T-cell (primary cell): ENCODE results near the gene MAP4K3. TPM values are rescaled to one million over a fixed set of nuclear protein-coding genes. Genes with fewer than 3 reads are reported as not detected.

Source experiments
- ATAC-seq, 4 experiments: fragments of 200-7000 bp in 3 of 4; fragments of 150-1000 bp in 1 of 4; cut with Tn5 transposase; replicated peaks in 1 of 4; 1 replicate in 3 of 4; 2 replicates in 1 of 4; pipeline ENCODE4 v1.10.0; 2021; ENCODE audit warnings: moderate library complexity in 3 of 4, mild to moderate bottlenecking in 2 of 4, moderate number of reproducible peaks in 1 of 4
- CTCF ChIA-PET, 2 donors: fragments of 300-600 bp; sonication (Branson Sonifier 250); formaldehyde crosslinking; loops; one replicate each; lab custom pipeline; 2022; ENCODE audit warnings: antibody characterized with exemption in 2 of 2; lab: Charles Lee
- POLR2A ChIA-PET, 2 donors: fragments of 300-600 bp; sonication (Branson Sonifier 250); formaldehyde crosslinking; loops; one replicate each; lab custom pipeline; 2022; ENCODE audit warnings: antibody characterized with exemption in 2 of 2; lab: Charles Lee
- DNase-seq, 35 experiments: peaks; one replicate each; pipeline versions ENCODE4 v3.0.0 to v3.0.0-alpha.2; 2013 to 2023
- H3K27ac ChIP-seq: one replicate; pipeline ENCODE4 v1.5.1; 2013; ENCODE audit warnings: low read length
- H3K27me3 ChIP-seq, 2 experiments: replicated peaks in 1 of 2; 1 replicate in 1 of 2; 2 replicates in 1 of 2; pipeline versions ENCODE4 v1.6.1 to v1.7.0; 2013; ENCODE audit warnings: low read length in 1 of 2, mixed read lengths in 1 of 2; ENCODE audit not compliant: control insufficient read depth in 2 of 2, insufficient read depth in 2 of 2; ENCODE audit errors: extremely low read depth in 1 of 2
- H3K36me3 ChIP-seq, 2 donors: 1 replicate in 1 of 2; 2 replicates in 1 of 2; pipeline versions ENCODE4 v1.6.1 to v1.7.0; 2013; ENCODE audit warnings: low read length in 1 of 2; ENCODE audit not compliant: control insufficient read depth in 2 of 2, insufficient read depth in 1 of 2; ENCODE audit errors: extremely low read depth in 1 of 2
- H3K4me1 ChIP-seq, 2 experiments: 1 replicate in 1 of 2; 2 replicates in 1 of 2; pipeline versions ENCODE4 v1.6.1 to v1.7.0; 2013; ENCODE audit warnings: low read length in 2 of 2, mixed read lengths in 1 of 2; ENCODE audit not compliant: insufficient read depth in 2 of 2, control insufficient read depth in 1 of 2; ENCODE audit errors: extremely low read depth in 1 of 2
- H3K4me3 ChIP-seq, 2 donors: 1 replicate in 1 of 2; 2 replicates in 1 of 2; pipeline versions ENCODE4 v1.5.1 to v1.7.0; 2013; ENCODE audit warnings: mild to moderate bottlenecking in 2 of 2, low read length in 1 of 2, moderate library complexity in 1 of 2; ENCODE audit not compliant: control insufficient read depth in 1 of 2; ENCODE audit errors: extremely low read depth in 1 of 2
- H3K9me3 ChIP-seq: 2 replicates; pipeline ENCODE4 v1.7.0; 2013
- H3K27ac Mint-ChIP-seq, 2 donors: one replicate each; pipeline ENCODE4 v1.8.0; 2020 to 2021; ENCODE audit warnings: mild to moderate bottlenecking in 2 of 2, mixed read lengths in 2 of 2
- H3K27me3 Mint-ChIP-seq, 2 donors: one replicate each; pipeline ENCODE4 v1.8.0; 2021 to 2022; ENCODE audit warnings: mixed read lengths in 2 of 2
- H3K36me3 Mint-ChIP-seq: one replicate; pipeline ENCODE4 v1.8.0; 2021; ENCODE audit warnings: mixed read lengths
- H3K4me1 Mint-ChIP-seq, 3 donors: one replicate each; pipeline ENCODE4 v1.8.0; 2020 to 2022; ENCODE audit warnings: mixed read lengths in 3 of 3, mild to moderate bottlenecking in 1 of 3
- H3K4me3 Mint-ChIP-seq, 3 donors: one replicate each; pipeline ENCODE4 v1.8.0; 2020 to 2022; ENCODE audit warnings: mild to moderate bottlenecking in 3 of 3, mixed read lengths in 3 of 3, moderate library complexity in 3 of 3
- H3K9me3 Mint-ChIP-seq, 3 donors: one replicate each; pipeline ENCODE4 v1.8.0; 2020 to 2022; ENCODE audit warnings: mixed read lengths in 3 of 3
- WGBS: methylation state at CpG from one replicate; pipeline ENCODE4 v1.1.5; 2013; ENCODE audit warnings: missing lambda C conversion rate; ENCODE audit not compliant: insufficient coverage; 5-methylcytosine and 5-hydroxymethylcytosine counted together
- total RNA-seq, 35 experiments: library from RNA in 6 of 35; stranded (reverse) in 6 of 35; fragments of 120-200 nt in 1 of 35; gene quantifications; one replicate each; pipeline versions ENCODE4 v1.2.1 to v1.2.4 and lab custom pipeline; 2013 to 2026

Gene MAP4K3
- total RNA-seq, 5 donors from 2014 or later (not counting 1 experiment from before 2014, with no cell fraction given) = 13.8 to 27.0 (median 17.4) TPM

- no peaks in the 10 kb centered on the region for H3K27me3 Mint-ChIP-seq
- no peaks in the 10 kb centered on the region for H3K9me3 Mint-ChIP-seq
- Histone ChIP-seq H3K4me3 (no peak overlapping the region), H3K27ac (no peak overlapping the region), H3K9me3 (no peaks in the 10 kb centered on the region), H3K4me1 (peaks cover 0 to 23% of the 10 kb centered on the region in 2 experiments), H3K36me3 (no peaks in the 10 kb centered on the region), H3K27me3 (no peaks in the 10 kb centered on the region)
- WGBS = no CpG with 5 or more reads among the region's 1 CpG
- H3K4me1 Mint-ChIP-seq = peaks cover 72 to 88% (median 77%) of the 10 kb centered on the region in 3 donors
- H3K36me3 Mint-ChIP-seq = no peaks in the 10 kb centered on the region
- ATAC-seq (no peak), DNase-seq (no peak)
- POLR2A ChIA-PET = interaction anchor here in 1 of 2 donors (0.6 kb wide), 1 partner anchor 41 kb away, joined by 3 read pairs; no protein-coding TSS in a partner anchor
- no peak overlapping the region for H3K27ac Mint-ChIP-seq
- CTCF ChIA-PET = no interaction called here
- no peak overlapping the region for H3K4me3 Mint-ChIP-seq
Measured at GRCh38 chr2:39429746-39430145, 7.3 kb downstream of the MAP4K3 start.

GRCh38 chr2:39424951-39425350 is 12.1 kb downstream of the MAP4K3 start:
- DNase-seq (no peak), ATAC-seq (no peak)
- Mint-ChIP-seq H3K27me3 (no peaks in the 10 kb centered on the region), H3K4me3 (no peak overlapping the region), H3K4me1 (peaks cover 51 to 73% (median 60%) of the 10 kb centered on the region in 3 donors), H3K9me3 (peaks cover 0 to 10% (median 0%) of the 10 kb centered on the region in 3 donors), H3K27ac (no peak overlapping the region), H3K36me3 (no peaks in the 10 kb centered on the region)
- Histone ChIP-seq H3K27ac (no peak overlapping the region), H3K9me3 (no peaks in the 10 kb centered on the region), H3K4me3 (no peak overlapping the region), H3K27me3 (no peaks in the 10 kb centered on the region), H3K36me3 (no peaks in the 10 kb centered on the region), H3K4me1 (peaks cover 0 to 14% of the 10 kb centered on the region in 2 experiments)
- POLR2A ChIA-PET = interaction anchor here in 1 of 2 donors (0.7 kb wide), 1 partner anchor 48 kb away, joined by 6 read pairs; no protein-coding TSS in a partner anchor
- CTCF ChIA-PET = no interaction called here
- WGBS = no CpG with 5 or more reads among the region's 1 CpG

- no peak overlapping the region for H3K4me3 Mint-ChIP-seq
- no peaks in the 10 kb centered on the region for H3K9me3 ChIP-seq
- peaks cover 0 to 10% (median 0%) of the 10 kb centered on the region in 3 donors for H3K9me3 Mint-ChIP-seq
- CTCF ChIA-PET = no interaction called here
- peaks cover 0 to 14% of the 10 kb centered on the region in 2 experiments for H3K4me1 ChIP-seq
- H3K27me3 ChIP-seq = no peaks in the 10 kb centered on the region
- ATAC-seq = no peak
- H3K4me1 Mint-ChIP-seq = peaks cover 55 to 65% (median 63%) of the 10 kb centered on the region in 3 donors
- POLR2A ChIA-PET = no interaction called here
- no peak overlapping the region for H3K27ac Mint-ChIP-seq
- H3K27ac ChIP-seq = no peak overlapping the region
- DNase-seq = no peak
- no peak overlapping the region for H3K4me3 ChIP-seq
- no peaks in the 10 kb centered on the region for H3K36me3 Mint-ChIP-seq
- no peaks in the 10 kb centered on the region for H3K36me3 ChIP-seq
- H3K27me3 Mint-ChIP-seq = no peaks in the 10 kb centered on the region
- WGBS = 100% methylated on average over 1 of the region's 1 CpG
Measured at GRCh38 chr2:39422700-39423099, 14.4 kb downstream of the MAP4K3 start.

GRCh38 chr2:39421354-39421753 is 15.7 kb downstream of the MAP4K3 start:
- H3K36me3 ChIP-seq = no peaks in the 10 kb centered on the region

GRCh38 chr2:39419282-39420223 is 17.5 kb downstream of the MAP4K3 start:
- WGBS = no CpG with 5 or more reads among the region's 6 CpGs
- H3K4me1 Mint-ChIP-seq = peaks cover 34 to 41% (median 37%) of the 10 kb centered on the region in 3 donors
- CTCF ChIA-PET = interaction anchor here (0.5 kb wide), 2 partner anchors 39 to 1274 kb away, joined by 3 read pairs; no protein-coding TSS in a partner anchor

More at GRCh38 chr2:39421354-39421753, 15.7 kb downstream of the MAP4K3 start:
- Mint-ChIP-seq H3K36me3 (no peaks in the 10 kb centered on the region), H3K4me1 (peaks cover 44 to 54% (median 50%) of the 10 kb centered on the region in 3 donors), H3K27me3 (no peaks in the 10 kb centered on the region), H3K4me3 (no peak overlapping the region), H3K9me3 (peaks cover 0 to 10% (median 0%) of the 10 kb centered on the region in 3 donors), H3K27ac (no peak overlapping the region)
- DNase-seq = no peak
- H3K27ac ChIP-seq = no peak overlapping the region
- H3K9me3 ChIP-seq = no peaks in the 10 kb centered on the region
- WGBS = no CpG with 5 or more reads among the region's 2 CpGs
- CTCF ChIA-PET = no interaction called here
- peaks cover 0 to 4% of the 10 kb centered on the region in 2 experiments for H3K4me1 ChIP-seq
- no peak overlapping the region for H3K4me3 ChIP-seq
- POLR2A ChIA-PET = no interaction called here
- H3K27me3 ChIP-seq = no peaks in the 10 kb centered on the region
- ATAC-seq = no peak

GRCh38 chr2:39418491-39418890 is 18.6 kb downstream of the MAP4K3 start:
- Mint-ChIP-seq H3K27ac (no peak overlapping the region), H3K36me3 (no peaks in the 10 kb centered on the region), H3K4me3 (no peak overlapping the region), H3K27me3 (no peaks in the 10 kb centered on the region), H3K9me3 (peaks cover 0 to 10% (median 0%) of the 10 kb centered on the region in 3 donors), H3K4me1 (peaks cover 34 to 44% (median 41%) of the 10 kb centered on the region in 3 donors)
- Histone ChIP-seq H3K9me3 (no peaks in the 10 kb centered on the region), H3K27ac (no peak overlapping the region), H3K4me1 (peaks cover 0 to 2% of the 10 kb centered on the region in 2 experiments), H3K4me3 (no peak overlapping the region), H3K36me3 (no peaks in the 10 kb centered on the region), H3K27me3 (no peaks in the 10 kb centered on the region)
- DNase-seq (no peak), ATAC-seq (no peak)
- POLR2A ChIA-PET = interaction anchor here in 1 of 2 donors (0.5 kb wide), 1 partner anchor 26 kb away, joined by 4 read pairs; no protein-coding TSS in a partner anchor
- CTCF ChIA-PET = no interaction called here
- WGBS = 40% methylated on average over 1 of the region's 5 CpGs

More at GRCh38 chr2:39419282-39420223, 17.5 kb downstream of the MAP4K3 start:
- no peak overlapping the region for H3K4me3 ChIP-seq
- Mint-ChIP-seq H3K9me3 (peaks cover 0 to 10% (median 0%) of the 10 kb centered on the region in 3 donors), H3K27ac (no peak overlapping the region), H3K27me3 (no peaks in the 10 kb centered on the region), H3K4me3 (no peak overlapping the region), H3K36me3 (no peaks in the 10 kb centered on the region)
- H3K27me3 ChIP-seq = no peaks in the 10 kb centered on the region
- H3K36me3 ChIP-seq = no peaks in the 10 kb centered on the region
- H3K9me3 ChIP-seq = no peaks in the 10 kb centered on the region
- H3K4me1 ChIP-seq = peaks cover 0 to 2% of the 10 kb centered on the region in 2 experiments
- no peak for DNase-seq
- POLR2A ChIA-PET = interaction anchor here in 1 of 2 donors (0.7 kb wide), 1 partner anchor 58 kb away, joined by 4 read pairs; no protein-coding TSS in a partner anchor
- no peak for ATAC-seq
- no peak overlapping the region for H3K27ac ChIP-seq
